Spleen (tissue), 11 donors: Measurements from ENCODE around the gene ZNF106. TPM values are rescaled to one million over a fixed set of nuclear protein-coding genes. Genes with fewer than 3 reads are reported as not detected.

Experiments
- DNase-seq: peaks from one replicate; pipeline ENCODE4 v3.0.0-alpha.2; 2020
- H3K27ac ChIP-seq, 8 donors: fragments of 200-600 bp; sonication (generic) in 7 of 8; 1 replicate in 4 of 8; 2 replicates in 4 of 8; pipeline versions ENCODE4 v1.5.0 to v1.8.0; 2016 to 2021; ENCODE audit warnings: inconsistent platforms in 4 of 8, mild to moderate bottlenecking in 4 of 8, moderate library complexity in 1 of 8
- H3K27me3 ChIP-seq, 7 donors: fragments of 200-600 bp; sonication (generic) in 6 of 7; replicated peaks in 1 of 7; 1 replicate in 4 of 7; 2 replicates in 3 of 7; pipeline versions ENCODE4 v1.5.0 to v1.8.0; 2016 to 2021; ENCODE audit warnings: inconsistent platforms in 3 of 7, mild to moderate bottlenecking in 1 of 7
- H3K36me3 ChIP-seq, 6 donors: fragments of 200-600 bp; sonication (generic) in 5 of 6; 1 replicate in 4 of 6; 2 replicates in 2 of 6; pipeline versions ENCODE4 v1.5.0 to v1.8.0; 2016 to 2021; ENCODE audit warnings: inconsistent platforms in 2 of 6
- H3K4me1 ChIP-seq, 6 donors: fragments of 200-600 bp; sonication (generic) in 5 of 6; 1 replicate in 3 of 6; 2 replicates in 3 of 6; pipeline versions ENCODE4 v1.5.0 to v1.8.0; 2016 to 2021; ENCODE audit warnings: inconsistent platforms in 3 of 6
- H3K4me3 ChIP-seq, 8 donors: fragments of 200-600 bp; sonication (generic) in 7 of 8; 1 replicate in 4 of 8; 2 replicates in 4 of 8; pipeline versions ENCODE4 v1.5.0 to v1.8.0; 2016 to 2021; ENCODE audit warnings: inconsistent platforms in 4 of 8, mild to moderate bottlenecking in 4 of 8, moderate library complexity in 2 of 8
- H3K9me3 ChIP-seq, 8 donors: fragments of 200-600 bp; sonication (generic) in 7 of 8; 1 replicate in 4 of 8; 2 replicates in 4 of 8; pipeline versions ENCODE4 v1.5.0 to v1.8.0; 2016 to 2021; ENCODE audit warnings: inconsistent platforms in 4 of 8
- CTCF ChIP-seq, 11 experiments: fragments of 200-600 bp in 7 of 11; fragments of 450-650 bp in 4 of 11; sonication (generic) in 4 of 11; IDR thresholded peaks in 8 of 11; conservative IDR thresholded peaks in 3 of 11; 1 replicate in 7 of 11; 2 replicates in 4 of 11; pipeline versions ENCODE4 v1.4.0 to v1.8.0; 2016 to 2021; ENCODE audit warnings: antibody characterized with exemption in 11 of 11, inconsistent platforms in 4 of 11, mild to moderate bottlenecking in 1 of 11
- POLR2A ChIP-seq, 3 donors: fragments of 450-650 bp; IDR thresholded peaks; one replicate each; pipeline ENCODE4 v1.5.1; 2017; ENCODE audit warnings: antibody characterized with exemption in 3 of 3, mild to moderate bottlenecking in 1 of 3
- POLR2AphosphoS5 ChIP-seq, 3 donors: sonication (generic); formaldehyde crosslinking; IDR thresholded peaks; one replicate each; pipeline ENCODE4 v1.5.1; 2017; ENCODE audit warnings: antibody characterized with exemption in 3 of 3
- WGBS, 5 donors: extraction: QIAGEN DNeasy Blood & Tissue Kit in 3 of 5; methylation state at CpG; one replicate each; pipeline versions ENCODE4 v1.1.5 to v1.1.7; 2013 to 2018; 5-methylcytosine and 5-hydroxymethylcytosine counted together
- intact Hi-C: fragments of 100-400 bp; cut with DNase I; formaldehyde crosslinking; loops from one replicate; pipeline ENCODE4 v1.15.0; 2023; ENCODE audit warnings: low total_unique reads
- polyA plus RNA-seq, 3 donors: library from polyadenylated mRNA; stranded (reverse); fragments of 200-250 nt; gene quantifications; one replicate each; pipeline ENCODE4 v1.2.1, GENCODE V29; 2013
- total RNA-seq, 7 donors: library from RNA; depleted of rRNA in 3 of 7; stranded (reverse); fragments of >200 nt in 3 of 7; fragmentation: NEBNext Ultra II Directional in 4 of 7; extraction: Animal tissue kit (Norgen Biotek cat#: 25700) in 4 of 7; gene quantifications; one replicate each; pipeline versions ENCODE4 v1.1.0 to v1.2.1, GENCODE V29; 2016 to 2021
- donor health status: healthy with polysubstance abuse.
- donor health status: DM: no; HTN: no; CAD: no; lungs with moderate emphysema.
- donor health status: DM: no; HTN: no; CAD: no.
- donor health status: Bipolar disorder and iron deficiency.
- donor health status: healthy.
- donor health status: DM: no; HTN: no; CAD: no.
- donor health status: DM: yes; HTN: yes; CAD: no.

The ZNF106 gene
- total and polyA plus RNA-seq, 10 donors = 4.6 to 93.3 (median 71.3) TPM

GRCh38 chr15:42373274-42373673, 117.7 kb downstream of the ZNF106 start:
- WGBS, 5 donors = 53 to 100% (median 75%) methylated on average over 1 of the region's 1 CpG
- Histone ChIP-seq H3K27ac (no peak overlapping the region), H3K4me3 (no peak overlapping the region), H3K27me3 (no peaks in the 10 kb centered on the region), H3K4me1 (peaks cover 0 to 14% (median 0%) of the 10 kb centered on the region in 6 donors), H3K9me3 (peaks cover 0 to 14% (median 8%) of the 10 kb centered on the region in 8 donors), H3K36me3 (peaks cover 0 to 11% (median 0%) of the 10 kb centered on the region in 6 donors)
- TF ChIP-seq POLR2A (IDR thresholded peaks at IDR 0.05) (no peak), POLR2AphosphoS5 (IDR thresholded peaks at IDR 0.05) (no peak), CTCF (IDR thresholded peaks at IDR 0.05 in 8 of 11, conservative IDR thresholded peaks at IDR 0.05 in 3 of 11) (no peak)
- DNase-seq = no peak
- intact Hi-C loops = no loop called here

GRCh38 chr15:42371096-42371495, 119.8 kb downstream of the ZNF106 start:
- no peaks in the 10 kb centered on the region for H3K27me3 ChIP-seq
- no peak overlapping the region for H3K27ac ChIP-seq
- no peak for DNase-seq
- H3K4me3 ChIP-seq = no peak overlapping the region
- intact Hi-C loops = no loop called here
- peaks cover 0 to 34% (median 2%) of the 10 kb centered on the region in 6 donors for H3K4me1 ChIP-seq
- no peaks in the 10 kb centered on the region for H3K9me3 ChIP-seq
- peaks cover 0 to 11% (median 0%) of the 10 kb centered on the region in 6 donors for H3K36me3 ChIP-seq
- TF ChIP-seq CTCF (IDR thresholded peaks at IDR 0.05 in 8 of 11, conservative IDR thresholded peaks at IDR 0.05 in 3 of 11) (no peak), POLR2AphosphoS5 (IDR thresholded peaks at IDR 0.05) (no peak), POLR2A (IDR thresholded peaks at IDR 0.05) (no peak)
- 50 to 80% (median 78%) methylated on average over 2 of the region's 2 CpGs for WGBS, 5 donors

GRCh38 chr15:42368096-42368495, 122.8 kb downstream of the ZNF106 start:
- Histone ChIP-seq H3K9me3 (no peaks in the 10 kb centered on the region), H3K27ac (peak overlapping the region in 4 of 8 donors; percentile 73 to 82 (median 74)), H3K4me1 (peaks cover 0 to 40% (median 2%) of the 10 kb centered on the region in 6 donors), H3K4me3 (no peak overlapping the region), H3K36me3 (peaks cover 0 to 15% (median 0%) of the 10 kb centered on the region in 6 donors), H3K27me3 (no peaks in the 10 kb centered on the region)
- TF ChIP-seq POLR2AphosphoS5 (IDR thresholded peaks at IDR 0.05) = no peak
- TF ChIP-seq CTCF (IDR thresholded peaks at IDR 0.05 in 8 of 11, conservative IDR thresholded peaks at IDR 0.05 in 3 of 11) = no peak
- TF ChIP-seq POLR2A (IDR thresholded peaks at IDR 0.05) = no peak
- DNase-seq = no peak
- WGBS, 5 donors = 88 to 95% (median 90%) methylated on average over 3 of the region's 3 CpGs
- intact Hi-C loops = no loop called here

- peak overlapping the region in 6 of 8 donors; percentile 16 to 82 (median 73) for H3K27ac ChIP-seq
- TF ChIP-seq POLR2AphosphoS5 (IDR thresholded peaks at IDR 0.05) = peak in 1 of 3 donors; percentile 26
- no peak for TF ChIP-seq POLR2A (IDR thresholded peaks at IDR 0.05)
- TF ChIP-seq CTCF (IDR thresholded peaks at IDR 0.05 in 8 of 11, conservative IDR thresholded peaks at IDR 0.05 in 3 of 11) = no peak
Measured at GRCh38 chr15:42367041-42367440, 123.9 kb downstream of the ZNF106 start.

More at GRCh38 chr15:42367041-42367440, 123.9 kb downstream of the ZNF106 start:
- H3K4me3 ChIP-seq = peak overlapping the region in 1 of 8 donors; percentile 22
- no peaks in the 10 kb centered on the region for H3K9me3 ChIP-seq
- no peak for DNase-seq
- intact Hi-C loops = no loop called here
- H3K4me1 ChIP-seq = peaks cover 0 to 40% (median 2%) of the 10 kb centered on the region in 6 donors
- peaks cover 0 to 12% (median 0%) of the 10 kb centered on the region in 6 donors for H3K36me3 ChIP-seq
- no peaks in the 10 kb centered on the region for H3K27me3 ChIP-seq
- 50 to 89% (median 67%) methylated on average over 5 of the region's 5 CpGs for WGBS, 5 donors
